GM23248 (cell line): Measurements from ENCODE around the gene CNTN1. TPM values are rescaled to one million over a fixed set of nuclear protein-coding genes. Genes with fewer than 3 reads are reported as not detected.

Experiments
- DNase-seq: peaks from one replicate; pipeline ENCODE4 v3.0.0-alpha.2; 2015
- H2AFZ ChIP-seq: fragments of 200-600 bp; sonication (generic); 2 replicates; pipeline ENCODE4 v1.6.1; 2016; ENCODE audit warnings: antibody characterized with exemption
- H3F3A ChIP-seq: fragments of 200-600 bp; sonication (generic); 2 replicates; pipeline ENCODE4 v1.6.1; 2016; ENCODE audit warnings: mild to moderate bottlenecking, antibody characterized with exemption, mixed run types; ENCODE audit not compliant: insufficient read depth
- H3K27ac ChIP-seq: fragments of 200-600 bp; sonication (generic); 2 replicates; pipeline ENCODE4 v1.5.1; 2016; ENCODE audit warnings: mild to moderate bottlenecking
- H3K27me3 ChIP-seq: fragments of 200-600 bp; sonication (generic); replicated peaks from 2 replicates; pipeline ENCODE4 v1.6.1; 2016; ENCODE audit warnings: mild to moderate bottlenecking; ENCODE audit not compliant: insufficient read depth
- H3K36me3 ChIP-seq: fragments of 200-600 bp; sonication (generic); 2 replicates; pipeline ENCODE4 v1.6.1; 2016; ENCODE audit warnings: low read depth, mild to moderate bottlenecking
- H3K4me1 ChIP-seq: fragments of 200-600 bp; sonication (generic); 2 replicates; pipeline ENCODE4 v1.6.1; 2016; ENCODE audit warnings: mild to moderate bottlenecking; ENCODE audit not compliant: insufficient read depth
- H3K4me2 ChIP-seq: fragments of 200-600 bp; sonication (generic); one replicate; pipeline ENCODE4 v1.6.1; 2016; ENCODE audit warnings: mild to moderate bottlenecking; ENCODE audit not compliant: unreplicated experiment
- H3K4me3 ChIP-seq: fragments of 200-600 bp; sonication (generic); 2 replicates; pipeline ENCODE4 v1.5.1; 2016; ENCODE audit warnings: mild to moderate bottlenecking
- H3K79me2 ChIP-seq: fragments of 200-600 bp; sonication (generic); 2 replicates; pipeline ENCODE4 v1.6.1; 2016; ENCODE audit warnings: mild to moderate bottlenecking; ENCODE audit not compliant: insufficient read depth
- H3K9ac ChIP-seq: fragments of 200-600 bp; sonication (generic); 2 replicates; pipeline ENCODE4 v1.6.1; 2016; ENCODE audit warnings: mild to moderate bottlenecking
- H3K9me2 ChIP-seq: fragments of 200-600 bp; sonication (generic); 2 replicates; pipeline ENCODE4 v1.6.1; 2016; ENCODE audit warnings: mixed run types, mild to moderate bottlenecking, moderate library complexity; ENCODE audit not compliant: insufficient read depth
- H3K9me3 ChIP-seq: fragments of 200-600 bp; sonication (generic); one replicate; pipeline ENCODE4 v1.6.1; 2017; ENCODE audit warnings: low read depth
- H4K20me1 ChIP-seq: fragments of 200-600 bp; sonication (generic); 2 replicates; pipeline ENCODE4 v1.6.0; 2016; ENCODE audit not compliant: insufficient read depth
- EZH2 ChIP-seq: fragments of 200-600 bp; sonication (generic); IDR thresholded peaks from 2 replicates; pipeline ENCODE4 v1.6.1; 2018; ENCODE audit warnings: antibody characterized with exemption, mild to moderate bottlenecking; ENCODE audit not compliant: insufficient read depth, poor library complexity, severe bottlenecking
- EZH2phosphoT487 ChIP-seq: fragments of 200-600 bp; sonication (generic); IDR thresholded peaks from 2 replicates; pipeline ENCODE4 v1.6.1; 2018; ENCODE audit warnings: antibody characterized with exemption, moderate library complexity, mild to moderate bottlenecking, low read depth; ENCODE audit not compliant: insufficient read depth
- WGBS, 2 experiments: methylation state at CpG; one replicate each; pipeline ENCODE4 v1.1.6; 2015 to 2017; ENCODE audit warnings: low lambda C conversion rate in 2 of 2, low coverage in 1 of 2; ENCODE audit errors: missing lambda C conversion rate in 2 of 2; 5-methylcytosine and 5-hydroxymethylcytosine counted together
- in situ Hi-C: fragments of 300-500 bp; cut with MboI; formaldehyde crosslinking; loops from 2 replicates; pipeline ENCODE4 v1.15.0; 2020
- polyA plus RNA-seq: library from polyadenylated mRNA; unstranded; fragments of >200 nt; fragmentation: Nextera tagmentation; extraction: Ambion mirVana; gene quantifications from 2 replicates; pipeline ENCODE4 v1.2.1, GENCODE V29; 2016
- total RNA-seq: library from RNA; depleted of rRNA; stranded (reverse); fragments of >200 nt; shearing (Covaris generic); gene quantifications from 2 replicates; pipeline ENCODE4 v1.2.3, GENCODE V29; 2014

The CNTN1 gene
- total and polyA plus RNA-seq, 2 experiments from 2014 or later: 0.32 to 0.36 TPM

GRCh38 chr12:41096797-41097196 is 404.6 kb downstream of the CNTN1 start:
- in situ Hi-C loops: no loop called here
- Histone ChIP-seq H3K4me1 (no peaks in the 10 kb centered on the region), H3K27ac (no peak overlapping the region), H2AFZ (no peak overlapping the region), H3F3A (no peaks in the 10 kb centered on the region), H3K9me2 (no peaks in the 10 kb centered on the region), H3K27me3 (no peaks in the 10 kb centered on the region), H3K36me3 (no peaks in the 10 kb centered on the region), H3K79me2 (no peaks in the 10 kb centered on the region), H3K4me3 (no peak overlapping the region), H3K9ac (no peak overlapping the region), H4K20me1 (no peaks in the 10 kb centered on the region), H3K4me2 (no peak overlapping the region), H3K9me3 (no peaks in the 10 kb centered on the region)
- no peak for DNase-seq
- WGBS, 2 experiments: 61 to 79% methylated on average over 1 of the region's 1 CpG
- TF ChIP-seq EZH2 (no peak), EZH2phosphoT487 (no peak)

GRCh38 chr12:41100572-41100971 is 408.3 kb downstream of the CNTN1 start:
- no peak for DNase-seq
- Histone ChIP-seq H3K27me3 (no peaks in the 10 kb centered on the region), H4K20me1 (no peaks in the 10 kb centered on the region), H3K4me3 (no peak overlapping the region), H3K9me2 (no peaks in the 10 kb centered on the region), H3K4me2 (no peak overlapping the region), H3F3A (no peaks in the 10 kb centered on the region), H3K79me2 (no peaks in the 10 kb centered on the region), H3K27ac (no peak overlapping the region), H3K9ac (no peak overlapping the region), H3K4me1 (no peaks in the 10 kb centered on the region), H3K9me3 (no peaks in the 10 kb centered on the region), H2AFZ (no peak overlapping the region), H3K36me3 (no peaks in the 10 kb centered on the region)
- 50 to 58% methylated on average over 1 of the region's 1 CpG for WGBS, 2 experiments
- TF ChIP-seq EZH2phosphoT487: no peak
- no peak for TF ChIP-seq EZH2
- in situ Hi-C loops: no loop called here

GRCh38 chr12:41101806-41102205 is 409.6 kb downstream of the CNTN1 start:
- no peaks in the 10 kb centered on the region for H3K4me1 ChIP-seq
- H3K9me3 ChIP-seq: no peaks in the 10 kb centered on the region
- no peaks in the 10 kb centered on the region for H3K79me2 ChIP-seq
- H3F3A ChIP-seq: no peaks in the 10 kb centered on the region
- in situ Hi-C loops: no loop called here
- H3K4me3 ChIP-seq: no peak overlapping the region
- H3K27ac ChIP-seq: no peak overlapping the region
- no peaks in the 10 kb centered on the region for H4K20me1 ChIP-seq
- no peak overlapping the region for H3K9ac ChIP-seq
- no peak for DNase-seq
- H3K9me2 ChIP-seq: no peaks in the 10 kb centered on the region
- no peaks in the 10 kb centered on the region for H3K27me3 ChIP-seq
- no peaks in the 10 kb centered on the region for H3K36me3 ChIP-seq
- no peak overlapping the region for H3K4me2 ChIP-seq
- TF ChIP-seq EZH2phosphoT487 (no peak), EZH2 (no peak)
- no peak overlapping the region for H2AFZ ChIP-seq

- H3K79me2 ChIP-seq: no peaks in the 10 kb centered on the region
- peak; percentile 14 for DNase-seq
- H4K20me1 ChIP-seq: no peaks in the 10 kb centered on the region
- H3K36me3 ChIP-seq: no peaks in the 10 kb centered on the region
- H3K27me3 ChIP-seq: no peaks in the 10 kb centered on the region
- 1 to 3% methylated on average over 4 of the region's 4 CpGs for WGBS, 2 experiments
- H3K9ac ChIP-seq: no peak overlapping the region
- no peaks in the 10 kb centered on the region for H3K4me1 ChIP-seq
- TF ChIP-seq EZH2phosphoT487: no peak
- TF ChIP-seq EZH2: no peak
- in situ Hi-C loops: no loop called here
- H3K9me3 ChIP-seq: no peaks in the 10 kb centered on the region
- H2AFZ ChIP-seq: no peak overlapping the region
- no peaks in the 10 kb centered on the region for H3K9me2 ChIP-seq
- no peak overlapping the region for H3K4me2 ChIP-seq
- no peaks in the 10 kb centered on the region for H3F3A ChIP-seq
- H3K27ac ChIP-seq: no peak overlapping the region
- no peak overlapping the region for H3K4me3 ChIP-seq
Observed at GRCh38 chr12:41103614-41104013, 411.4 kb downstream of the CNTN1 start.

- H3K9ac ChIP-seq: no peak overlapping the region
Observed at GRCh38 chr12:41106315-41106714, 414.1 kb downstream of the CNTN1 start.

More at GRCh38 chr12:41106315-41106714, 414.1 kb downstream of the CNTN1 start:
- no peaks in the 10 kb centered on the region for H4K20me1 ChIP-seq
- no peaks in the 10 kb centered on the region for H3K9me3 ChIP-seq
- H3F3A ChIP-seq: no peaks in the 10 kb centered on the region
- no peak overlapping the region for H3K4me2 ChIP-seq
- H3K9me2 ChIP-seq: no peaks in the 10 kb centered on the region
- H3K4me1 ChIP-seq: no peaks in the 10 kb centered on the region
- no peaks in the 10 kb centered on the region for H3K79me2 ChIP-seq
- no peak overlapping the region for H2AFZ ChIP-seq
- H3K27ac ChIP-seq: no peak overlapping the region
- H3K36me3 ChIP-seq: no peaks in the 10 kb centered on the region
- 37 to 38% methylated on average over 3 of the region's 3 CpGs for WGBS, 2 experiments
- TF ChIP-seq EZH2phosphoT487: no peak
- no peak for TF ChIP-seq EZH2
- in situ Hi-C loops: no loop called here
- H3K27me3 ChIP-seq: no peaks in the 10 kb centered on the region
- DNase-seq: no peak
- no peak overlapping the region for H3K4me3 ChIP-seq
